GM12801 (cell line): ENCODE data around the gene VSTM2B.

ENCODE experiments used
- TF ChIP-seq, protein P1 (sequence below): IDR thresholded peaks from one replicate; pipeline ENCODE4 v1.5.1; 2011; ENCODE audit warnings: control low read depth; ENCODE audit not compliant: insufficient read length; ENCODE audit errors: extremely low read depth

VSTM2B gene

DNA sequence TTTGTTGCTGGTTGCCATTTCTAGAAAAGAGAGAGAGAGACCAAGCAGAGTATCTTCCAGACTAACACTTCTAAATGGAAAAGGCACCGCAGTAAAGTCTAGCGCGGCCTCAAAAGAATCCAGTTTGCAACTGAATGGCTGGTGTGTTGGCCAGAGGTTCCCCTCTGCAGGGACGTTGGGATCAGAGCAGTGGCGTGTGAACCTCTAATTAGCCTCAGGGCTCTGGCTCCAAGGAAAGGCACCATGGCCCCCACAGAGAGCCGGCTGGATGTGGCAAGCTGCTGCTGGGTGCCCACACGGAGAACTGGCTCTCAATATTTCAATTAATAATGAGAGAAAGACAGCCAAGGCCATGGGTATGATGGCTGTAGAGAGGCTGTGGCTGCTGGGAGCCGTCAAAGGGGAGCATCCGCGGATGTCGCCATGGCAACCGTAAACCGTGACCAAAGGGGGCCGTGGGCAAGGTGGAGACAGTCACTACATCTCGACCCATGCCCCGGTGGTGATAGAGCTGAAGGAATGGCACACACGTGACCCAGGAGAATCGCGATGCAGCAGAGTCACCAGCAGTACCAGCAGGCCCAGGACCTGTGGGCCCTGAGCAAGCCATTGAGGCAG, 9.5 kb downstream of the VSTM2B start:
- TF ChIP-seq, protein P1, sequence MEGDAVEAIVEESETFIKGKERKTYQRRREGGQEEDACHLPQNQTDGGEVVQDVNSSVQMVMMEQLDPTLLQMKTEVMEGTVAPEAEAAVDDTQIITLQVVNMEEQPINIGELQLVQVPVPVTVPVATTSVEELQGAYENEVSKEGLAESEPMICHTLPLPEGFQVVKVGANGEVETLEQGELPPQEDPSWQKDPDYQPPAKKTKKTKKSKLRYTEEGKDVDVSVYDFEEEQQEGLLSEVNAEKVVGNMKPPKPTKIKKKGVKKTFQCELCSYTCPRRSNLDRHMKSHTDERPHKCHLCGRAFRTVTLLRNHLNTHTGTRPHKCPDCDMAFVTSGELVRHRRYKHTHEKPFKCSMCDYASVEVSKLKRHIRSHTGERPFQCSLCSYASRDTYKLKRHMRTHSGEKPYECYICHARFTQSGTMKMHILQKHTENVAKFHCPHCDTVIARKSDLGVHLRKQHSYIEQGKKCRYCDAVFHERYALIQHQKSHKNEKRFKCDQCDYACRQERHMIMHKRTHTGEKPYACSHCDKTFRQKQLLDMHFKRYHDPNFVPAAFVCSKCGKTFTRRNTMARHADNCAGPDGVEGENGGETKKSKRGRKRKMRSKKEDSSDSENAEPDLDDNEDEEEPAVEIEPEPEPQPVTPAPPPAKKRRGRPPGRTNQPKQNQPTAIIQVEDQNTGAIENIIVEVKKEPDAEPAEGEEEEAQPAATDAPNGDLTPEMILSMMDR = no peak

DNA sequence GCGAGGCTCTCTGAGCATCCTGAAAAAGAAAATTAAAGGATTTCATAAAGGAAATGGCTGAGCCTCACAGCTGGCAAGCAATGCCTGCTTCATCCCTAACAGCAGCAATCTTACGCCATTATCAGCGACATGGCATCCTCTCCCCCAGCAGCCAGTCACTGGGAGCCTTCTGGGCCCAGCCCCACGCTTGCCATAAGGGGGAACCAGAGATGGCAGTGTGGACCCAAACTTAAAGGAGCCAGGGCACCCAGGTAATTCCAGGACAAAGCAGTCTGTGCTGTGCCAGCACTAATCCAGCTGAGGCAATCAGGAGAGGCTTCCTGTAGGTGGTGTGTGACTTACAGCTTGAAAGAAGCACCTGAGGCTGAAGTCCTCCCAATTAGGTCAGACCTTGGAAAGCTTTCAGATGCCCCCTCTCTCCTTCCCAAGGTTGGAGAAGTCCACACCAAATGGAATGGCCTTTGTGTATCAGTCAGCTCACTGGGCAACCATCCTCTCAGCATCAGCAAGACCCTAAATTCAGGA, 10.3 kb downstream of the VSTM2B start:
- TF ChIP-seq, protein P1 = no peak

GRCh38 chr19:29537181-29537580, 11.4 kb downstream of the VSTM2B start:
- TF ChIP-seq, protein P1 = no peak

GRCh38 chr19:29537601-29538000, 11.8 kb downstream of the VSTM2B start:
- TF ChIP-seq, protein P1 = no peak

DNA sequence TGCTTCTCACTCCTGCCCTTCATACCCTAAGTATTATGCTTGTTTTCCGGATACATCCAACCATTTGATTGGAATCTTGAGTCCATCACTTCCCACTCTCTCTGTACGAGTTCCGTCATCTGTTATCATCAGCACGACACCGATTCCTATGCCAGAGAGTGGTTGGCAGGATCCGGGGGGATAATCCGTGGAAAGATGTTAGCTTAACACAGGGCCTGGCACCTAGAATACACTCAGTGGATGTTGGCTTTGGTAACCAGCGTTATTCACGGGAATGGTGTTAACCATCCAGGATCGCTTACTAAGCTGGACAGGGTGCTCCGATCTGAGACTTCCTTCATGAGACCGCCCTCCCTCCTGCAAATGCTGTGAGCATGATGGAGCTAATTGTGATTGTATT, 12.4 kb downstream of the VSTM2B start:
- TF ChIP-seq, protein P1 = no peak

DNA sequence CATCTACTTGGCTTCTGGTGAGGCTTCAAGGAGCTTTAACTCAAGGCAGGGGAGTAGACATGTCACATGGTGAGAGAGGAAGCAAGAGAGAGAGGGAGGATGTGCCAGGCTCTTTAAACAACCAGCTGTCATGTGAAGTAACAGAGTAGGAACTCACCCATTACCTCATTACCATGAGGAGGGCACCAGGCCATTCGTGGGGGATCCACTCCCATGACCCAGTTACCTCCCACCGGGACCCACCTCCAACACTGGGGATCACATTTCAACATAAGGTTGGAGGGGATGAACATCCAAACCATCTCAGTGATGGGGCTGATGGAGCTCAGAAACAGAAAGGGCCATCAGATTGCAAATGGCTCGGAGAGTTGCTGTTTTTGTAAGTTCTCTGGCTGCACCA, 12.9 kb downstream of the VSTM2B start:
- TF ChIP-seq, protein P1 = no peak

DNA sequence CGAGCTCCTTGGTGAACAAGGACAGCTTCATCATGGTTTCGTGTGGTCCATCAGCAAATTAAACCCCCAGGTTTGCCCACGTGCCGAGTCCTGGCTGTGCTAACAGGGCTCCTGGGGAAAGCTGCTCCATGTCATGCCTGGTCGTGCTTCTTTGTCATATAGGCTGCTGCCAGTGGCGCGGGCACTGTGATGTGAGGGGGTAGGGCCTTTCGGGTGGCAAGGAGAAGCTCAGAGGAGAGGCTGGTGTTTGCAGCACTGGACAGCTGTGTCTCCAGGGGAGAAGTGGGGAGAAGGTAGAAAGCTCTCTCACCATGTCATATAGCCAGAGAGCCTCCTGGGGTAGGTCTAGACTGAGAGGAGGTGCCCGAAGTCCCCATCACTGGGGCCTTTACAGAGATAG, 13.3 kb downstream of the VSTM2B start:
- TF ChIP-seq, protein P1 = no peak
